SK-N-SH (cell line): ENCODE results near the gene KIF18B. TPM values are rescaled to one million over a fixed set of nuclear protein-coding genes. Genes with fewer than 3 reads are reported as not detected.

ENCODE experiments used
- CTCF ChIA-PET: fragments of 300-600, 350-600 bp; formaldehyde crosslinking; extraction: SDS; loops from one replicate; lab custom pipeline; 2021; lab: Yijun Ruan, JAX
- POLR2A ChIA-PET: fragments of 350-600 bp; sonication (Branson Sonifier 250); formaldehyde crosslinking; extraction: SDS; loops from one replicate; lab custom pipeline; 2020; ENCODE audit warnings: antibody characterized with exemption, inconsistent platforms; lab: Yijun Ruan, JAX
- DNase-seq: peaks from one replicate; pipeline ENCODE4 v3.0.0; 2012
- H2AFZ ChIP-seq: fragments of 200-600 bp; sonication (generic); 2 replicates; pipeline ENCODE4 v1.8.1; 2016; ENCODE audit warnings: antibody characterized with exemption, mild to moderate bottlenecking, low read depth
- H3F3A ChIP-seq: fragments of 200-600 bp; sonication (generic); replicated peaks from 2 replicates; pipeline ENCODE3; 2016; ENCODE audit warnings: antibody characterized with exemption, mild to moderate bottlenecking; ENCODE audit not compliant: insufficient read depth
- H3K27ac ChIP-seq, 2 experiments: fragments of 200-500 bp in 1 of 2; fragments of 200-600 bp in 1 of 2; sonication (Bioruptor generic) in 1 of 2; sonication (generic), shearing (Covaris generic) in 1 of 2; 2 replicates each; pipeline versions ENCODE4 v1.5.1 to v1.6.1; 2014 to 2016; ENCODE audit warnings: low read depth in 2 of 2, inconsistent platforms in 1 of 2, low read length in 1 of 2, mild to moderate bottlenecking in 1 of 2, mixed read lengths in 1 of 2
- H3K27me3 ChIP-seq: fragments of 200-600 bp; sonication (generic), shearing (Covaris generic); 2 replicates; pipeline ENCODE4 v1.6.1; 2016; ENCODE audit warnings: mixed run types; ENCODE audit not compliant: insufficient read depth
- H3K36me3 ChIP-seq, 2 experiments: fragments of 200-500 bp in 1 of 2; fragments of 200-600 bp in 1 of 2; sonication (Bioruptor generic) in 1 of 2; sonication (generic) in 1 of 2; replicated peaks in 1 of 2; 2 replicates each; pipeline versions ENCODE3 to v1.5.1; 2014 to 2016; ENCODE audit warnings: low read length in 1 of 2, mild to moderate bottlenecking in 1 of 2; ENCODE audit not compliant: insufficient read depth in 2 of 2, control insufficient read depth in 1 of 2
- H3K4me1 ChIP-seq, 2 experiments: fragments of 200-500 bp in 1 of 2; fragments of 200-600 bp in 1 of 2; sonication (Bioruptor generic) in 1 of 2; sonication (generic), shearing (Covaris generic) in 1 of 2; 2 replicates each; pipeline versions ENCODE4 v1.5.1 to v1.6.1; 2014 to 2016; ENCODE audit warnings: low read depth in 1 of 2, low read length in 1 of 2, mixed run types in 1 of 2; ENCODE audit not compliant: insufficient read depth in 2 of 2, control insufficient read depth in 1 of 2
- H3K4me2 ChIP-seq: fragments of 200-600 bp; sonication (generic), shearing (Covaris generic); 2 replicates; pipeline ENCODE4 v1.6.1; 2017; ENCODE audit warnings: mixed run types
- H3K4me3 ChIP-seq, 2 experiments: fragments of 200-500 bp in 1 of 2; fragments of 200-600 bp in 1 of 2; sonication (Bioruptor generic) in 1 of 2; sonication (generic), shearing (Covaris generic) in 1 of 2; 2 replicates each; pipeline versions ENCODE4 v1.5.1 to v1.8.1; 2014 to 2016; ENCODE audit warnings: low read depth in 2 of 2, inconsistent platforms in 1 of 2, low read length in 1 of 2, mild to moderate bottlenecking in 1 of 2, mixed read lengths in 1 of 2, moderate library complexity in 1 of 2
- H3K79me2 ChIP-seq: fragments of 200-600 bp; sonication (generic); 2 replicates; pipeline ENCODE4 v1.8.1; 2017; ENCODE audit warnings: mild to moderate bottlenecking; ENCODE audit not compliant: insufficient read depth
- H3K9ac ChIP-seq: fragments of 200-600 bp; sonication (generic); 2 replicates; pipeline ENCODE4 v1.6.1; 2017; ENCODE audit warnings: mixed run types
- H3K9me2 ChIP-seq: fragments of 200-600 bp; sonication (generic); 2 replicates; pipeline ENCODE4 v1.6.1; 2017; ENCODE audit warnings: mixed run types
- H3K9me3 ChIP-seq: fragments of 200-600 bp; sonication (generic); 2 replicates; pipeline ENCODE4 v1.6.1; 2017; ENCODE audit warnings: mixed run types, mild to moderate bottlenecking, moderate library complexity
- H4K20me1 ChIP-seq: fragments of 200-600 bp; sonication (generic); 2 replicates; pipeline ENCODE4 v1.6.1; 2017; ENCODE audit warnings: mild to moderate bottlenecking, mixed run types; ENCODE audit not compliant: insufficient read depth
- CHD2 ChIP-seq: fragments of 150-350 bp; IDR thresholded peaks from 2 replicates; pipeline ENCODE4 v1.6.1; 2018; ENCODE audit warnings: low read length; ENCODE audit not compliant: partially characterized antibody
- ELF1 ChIP-seq: IDR thresholded peaks from 2 replicates; pipeline ENCODE4 v1.4.0; 2012
- EP300 ChIP-seq, 2 experiments: IDR thresholded peaks; 2 replicates each; pipeline versions ENCODE4 v1.4.0 to v1.6.1; 2012; ENCODE audit warnings: borderline replicate concordance in 1 of 2, low read depth in 1 of 2, low read length in 1 of 2
- FOSL2 ChIP-seq: IDR thresholded peaks from 2 replicates; pipeline ENCODE4 v1.4.0; 2012; ENCODE audit warnings: low read depth, mild to moderate bottlenecking, moderate library complexity, borderline replicate concordance
- FOXM1 ChIP-seq: IDR thresholded peaks from 2 replicates; pipeline ENCODE4 v1.4.0; 2012; ENCODE audit warnings: low read depth, mild to moderate bottlenecking
- GABPA ChIP-seq: IDR thresholded peaks from 2 replicates; pipeline ENCODE4 v1.4.0; 2012; ENCODE audit warnings: low read depth, mild to moderate bottlenecking
- IRF3 ChIP-seq: fragments of 150-350 bp; IDR thresholded peaks from 2 replicates; pipeline ENCODE4 v1.6.1; 2016; ENCODE audit warnings: mild to moderate bottlenecking, low read depth, low read length
- JUND ChIP-seq: IDR thresholded peaks from 2 replicates; pipeline ENCODE4 v1.4.0; 2012
- MEF2A ChIP-seq: IDR thresholded peaks from 2 replicates; pipeline ENCODE4 v1.4.0; 2012; ENCODE audit warnings: low read depth, borderline replicate concordance
- MXI1 ChIP-seq: IDR thresholded peaks from 2 replicates; pipeline ENCODE4 v1.6.1; 2012; ENCODE audit warnings: mild to moderate bottlenecking, low read depth, low read length, improper control_type of control experiment
- NRF1 ChIP-seq: IDR thresholded peaks from 2 replicates; pipeline ENCODE4 v1.6.1; 2012; ENCODE audit warnings: low read depth, mild to moderate bottlenecking, low read length
- POLR2AphosphoS5 ChIP-seq: IDR thresholded peaks from 2 replicates; pipeline ENCODE4 v1.6.1; 2012; ENCODE audit warnings: low read depth, low read length
- REST ChIP-seq: IDR thresholded peaks from 2 replicates; pipeline ENCODE4 v1.6.1; 2012; ENCODE audit warnings: mild to moderate bottlenecking, low read depth, low read length, moderate library complexity
- RFX5 ChIP-seq: IDR thresholded peaks from 2 replicates; pipeline ENCODE4 v1.6.1; 2012; ENCODE audit warnings: mild to moderate bottlenecking, improper control_type of control experiment, low read length
- SIN3A ChIP-seq: IDR thresholded peaks from 2 replicates; pipeline ENCODE4 v1.6.1; 2012; ENCODE audit warnings: low read depth, mild to moderate bottlenecking, low read length, moderate library complexity, borderline replicate concordance
- TEAD4 ChIP-seq: IDR thresholded peaks from 2 replicates; pipeline ENCODE4 v1.4.0; 2012; ENCODE audit warnings: mild to moderate bottlenecking, borderline replicate concordance; ENCODE audit not compliant: insufficient read depth
- USF2 ChIP-seq: fragments of 150-350 bp; IDR thresholded peaks from 2 replicates; pipeline ENCODE4 v1.6.1; 2017; ENCODE audit warnings: antibody characterized with exemption, low read length, low read depth, borderline replicate concordance
- WGBS: methylation state at CpG from one replicate; pipeline ENCODE4 v1.1.6; 2017; ENCODE audit warnings: low lambda C conversion rate; 5-methylcytosine and 5-hydroxymethylcytosine counted together
- polyA plus RNA-seq, 3 experiments: library from polyadenylated mRNA; depleted of rRNA; stranded (reverse); fragments of >200 nt; gene quantifications; 2 replicates each; pipeline ENCODE4 v1.2.3, GENCODE V29; 2012
- TF ChIP-seq, protein P1 (sequence below): IDR thresholded peaks from 2 replicates; pipeline ENCODE4; 2012

KIF18B gene
- polyA plus RNA-seq, 1 of the 3 experiments (the other 2 are of a cell fraction) = 14.7 TPM

- CTCF ChIA-PET = interaction anchor here (0.7 to 2.4 kb wide), 4 partner anchors 12 to 225 kb away, joined by 3 to 13 read pairs (median 4); partner anchors contain the start of gene PLCD3
- H4K20me1 ChIP-seq = no peaks in the 10 kb centered on the region
- H3K79me2 ChIP-seq = no peaks in the 10 kb centered on the region
- H3K4me1 ChIP-seq = peaks cover 9 to 35% of the 10 kb centered on the region in 2 experiments; a peak in 3 of 4 replicates
- no peak for DNase-seq
- H3K4me3 ChIP-seq = no peak overlapping the region
- H3K36me3 ChIP-seq = no peaks in the 10 kb centered on the region
- no peak overlapping the region for H3K4me2 ChIP-seq
- H3K27ac ChIP-seq = peak overlapping the region in 1 of 2 experiments; percentile 98; a peak in 1 of 4 replicates
- H3K9ac ChIP-seq = no peak overlapping the region
- POLR2A ChIA-PET = interaction anchor here (0.8 kb wide), 1 partner anchor 57 kb away, joined by 3 read pairs; no protein-coding TSS in a partner anchor
- no peaks in the 10 kb centered on the region for H3K9me3 ChIP-seq
- no peaks in the 10 kb centered on the region for H3K27me3 ChIP-seq
- H3F3A ChIP-seq = peaks cover 29% of the 10 kb centered on the region
- TF ChIP-seq POLR2AphosphoS5 (no peak), RFX5 (no peak), ELF1 (no peak), FOXM1 (no peak), IRF3 (no peak), TEAD4 (no peak), FOSL2 (no peak), GABPA (no peak), JUND (no peak), USF2 (no peak), MXI1 (no peak), MEF2A (no peak), CHD2 (no peak), REST (no peak), SIN3A (no peak), EP300 (IDR thresholded peaks at IDR 0.05; ENCODE audit: borderline replicate concordance in 1 of 2, low read depth in 1 of 2, low read length in 1 of 2) (no peak), NRF1 (no peak)
- TF ChIP-seq, protein P1, sequence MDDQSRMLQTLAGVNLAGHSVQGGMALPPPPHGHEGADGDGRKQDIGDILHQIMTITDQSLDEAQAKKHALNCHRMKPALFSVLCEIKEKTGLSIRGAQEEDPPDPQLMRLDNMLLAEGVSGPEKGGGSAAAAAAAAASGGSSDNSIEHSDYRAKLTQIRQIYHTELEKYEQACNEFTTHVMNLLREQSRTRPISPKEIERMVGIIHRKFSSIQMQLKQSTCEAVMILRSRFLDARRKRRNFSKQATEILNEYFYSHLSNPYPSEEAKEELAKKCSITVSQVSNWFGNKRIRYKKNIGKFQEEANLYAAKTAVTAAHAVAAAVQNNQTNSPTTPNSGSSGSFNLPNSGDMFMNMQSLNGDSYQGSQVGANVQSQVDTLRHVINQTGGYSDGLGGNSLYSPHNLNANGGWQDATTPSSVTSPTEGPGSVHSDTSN = no peak
- WGBS = 91% methylated on average over 10 of the region's 11 CpGs
- no peaks in the 10 kb centered on the region for H3K9me2 ChIP-seq
- H2AFZ ChIP-seq = no peak overlapping the region
Observed at GRCh38 chr17:44907729-44908470, 39.7 kb downstream of the KIF18B start.
